Measurements from ENCODE around the gene CARD10.

The CARD10 gene

GRCh38 chr22:37505565-37505964, 13.7 kb downstream of the CARD10 start:
- H3K4me3 ChIP-seq (ENCODE audit: insufficient read length, low read depth), result no peak overlapping the region
- DNase-seq (ENCODE audit: low read depth, low spot score), result no peak
- H3K27me3 ChIP-seq (ENCODE audit: insufficient read depth, insufficient read length), result no peaks in the 10 kb centered on the region
- peaks cover 16% of the 10 kb centered on the region for H3K4me1 ChIP-seq (ENCODE audit: insufficient read depth, insufficient read length)
- no peak for TF ChIP-seq ZNF274 (IDR thresholded peaks at IDR 0.05; ENCODE audit: low read depth, low read length)
- TF ChIP-seq YY1 (IDR thresholded peaks at IDR 0.05; ENCODE audit: insufficient read depth, insufficient read length), result no peak
- no peak for TF ChIP-seq SUZ12 (IDR thresholded peaks at IDR 0.05; ENCODE audit: extremely low read depth, insufficient read depth, insufficient read length)
- no peak overlapping the region for H3K9ac ChIP-seq (ENCODE audit: insufficient read length, low read depth)
- no peaks in the 10 kb centered on the region for H3K9me3 ChIP-seq (ENCODE audit: insufficient read depth, low read length)
- peaks cover 57% of the 10 kb centered on the region for H3K36me3 ChIP-seq (ENCODE audit: insufficient read depth, insufficient read length, low read length)

DNA sequence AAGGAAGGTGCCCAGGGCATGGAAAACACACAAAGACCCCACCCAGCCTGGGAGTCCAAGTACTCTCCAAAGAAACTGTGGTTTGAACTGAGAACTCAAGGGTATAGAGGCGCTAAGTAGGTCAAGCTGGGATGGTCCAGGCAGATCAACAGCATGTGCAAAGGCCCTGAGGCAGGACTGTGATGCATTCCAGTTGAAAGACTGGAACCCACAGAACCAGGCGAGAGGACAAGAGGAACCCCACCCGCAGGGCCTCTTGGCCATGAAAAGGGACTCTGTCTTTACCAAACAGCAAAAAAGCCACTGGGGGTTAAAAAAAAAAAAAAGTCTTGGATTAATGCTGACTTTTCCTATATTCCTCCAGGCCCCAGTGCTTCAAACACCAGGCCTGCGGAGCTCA, 14.3 kb downstream of the CARD10 start:
- Histone ChIP-seq H3K27me3 (ENCODE audit: insufficient read depth, insufficient read length) (no peaks in the 10 kb centered on the region), H3K36me3 (ENCODE audit: insufficient read depth, insufficient read length, low read length) (peaks cover 61% of the 10 kb centered on the region), H3K4me3 (ENCODE audit: insufficient read length, low read depth) (no peak overlapping the region), H3K9me3 (ENCODE audit: insufficient read depth, low read length) (no peaks in the 10 kb centered on the region), H3K4me1 (ENCODE audit: insufficient read depth, insufficient read length) (peaks cover 18% of the 10 kb centered on the region), H3K9ac (ENCODE audit: insufficient read length, low read depth) (no peak overlapping the region)
- DNase-seq (ENCODE audit: low read depth, low spot score), result no peak
- TF ChIP-seq SUZ12 (IDR thresholded peaks at IDR 0.05; ENCODE audit: extremely low read depth, insufficient read depth, insufficient read length), result no peak
- no peak for TF ChIP-seq ZNF274 (IDR thresholded peaks at IDR 0.05; ENCODE audit: low read depth, low read length)
- no peak for TF ChIP-seq YY1 (IDR thresholded peaks at IDR 0.05; ENCODE audit: insufficient read depth, insufficient read length)

- no peak overlapping the region for H3K4me3 ChIP-seq (ENCODE audit: insufficient read length, low read depth)
- peaks cover 19% of the 10 kb centered on the region for H3K4me1 ChIP-seq (ENCODE audit: insufficient read depth, insufficient read length)
- no peaks in the 10 kb centered on the region for H3K27me3 ChIP-seq (ENCODE audit: insufficient read depth, insufficient read length)
- TF ChIP-seq SUZ12 (IDR thresholded peaks at IDR 0.05; ENCODE audit: extremely low read depth, insufficient read depth, insufficient read length) (no peak), ZNF274 (IDR thresholded peaks at IDR 0.05; ENCODE audit: low read depth, low read length) (no peak), YY1 (IDR thresholded peaks at IDR 0.05; ENCODE audit: insufficient read depth, insufficient read length) (no peak)
- no peaks in the 10 kb centered on the region for H3K9me3 ChIP-seq (ENCODE audit: insufficient read depth, low read length)
- no peak overlapping the region for H3K9ac ChIP-seq (ENCODE audit: insufficient read length, low read depth)
- H3K36me3 ChIP-seq (ENCODE audit: insufficient read depth, insufficient read length, low read length), result peaks cover 71% of the 10 kb centered on the region
- no peak for DNase-seq (ENCODE audit: low read depth, low spot score)
These were observed 15.4 kb downstream of the CARD10 start for GRCh38 chr22:37503850-37504249.

GRCh38 chr22:37503183-37503683, 16.0 kb downstream of the CARD10 start:
- Histone ChIP-seq H3K36me3 (ENCODE audit: insufficient read depth, insufficient read length, low read length) (peaks cover 68% of the 10 kb centered on the region), H3K27me3 (ENCODE audit: insufficient read depth, insufficient read length) (no peaks in the 10 kb centered on the region), H3K9ac (ENCODE audit: insufficient read length, low read depth) (no peak overlapping the region), H3K9me3 (ENCODE audit: insufficient read depth, low read length) (no peaks in the 10 kb centered on the region), H3K4me3 (ENCODE audit: insufficient read length, low read depth) (no peak overlapping the region), H3K4me1 (ENCODE audit: insufficient read depth, insufficient read length) (peaks cover 19% of the 10 kb centered on the region)
- DNase-seq (ENCODE audit: low read depth, low spot score), result no peak
- TF ChIP-seq ZNF274 (IDR thresholded peaks at IDR 0.05; ENCODE audit: low read depth, low read length) (no peak), YY1 (IDR thresholded peaks at IDR 0.05; ENCODE audit: insufficient read depth, insufficient read length) (no peak), SUZ12 (IDR thresholded peaks at IDR 0.05; ENCODE audit: extremely low read depth, insufficient read depth, insufficient read length) (no peak)

DNA sequence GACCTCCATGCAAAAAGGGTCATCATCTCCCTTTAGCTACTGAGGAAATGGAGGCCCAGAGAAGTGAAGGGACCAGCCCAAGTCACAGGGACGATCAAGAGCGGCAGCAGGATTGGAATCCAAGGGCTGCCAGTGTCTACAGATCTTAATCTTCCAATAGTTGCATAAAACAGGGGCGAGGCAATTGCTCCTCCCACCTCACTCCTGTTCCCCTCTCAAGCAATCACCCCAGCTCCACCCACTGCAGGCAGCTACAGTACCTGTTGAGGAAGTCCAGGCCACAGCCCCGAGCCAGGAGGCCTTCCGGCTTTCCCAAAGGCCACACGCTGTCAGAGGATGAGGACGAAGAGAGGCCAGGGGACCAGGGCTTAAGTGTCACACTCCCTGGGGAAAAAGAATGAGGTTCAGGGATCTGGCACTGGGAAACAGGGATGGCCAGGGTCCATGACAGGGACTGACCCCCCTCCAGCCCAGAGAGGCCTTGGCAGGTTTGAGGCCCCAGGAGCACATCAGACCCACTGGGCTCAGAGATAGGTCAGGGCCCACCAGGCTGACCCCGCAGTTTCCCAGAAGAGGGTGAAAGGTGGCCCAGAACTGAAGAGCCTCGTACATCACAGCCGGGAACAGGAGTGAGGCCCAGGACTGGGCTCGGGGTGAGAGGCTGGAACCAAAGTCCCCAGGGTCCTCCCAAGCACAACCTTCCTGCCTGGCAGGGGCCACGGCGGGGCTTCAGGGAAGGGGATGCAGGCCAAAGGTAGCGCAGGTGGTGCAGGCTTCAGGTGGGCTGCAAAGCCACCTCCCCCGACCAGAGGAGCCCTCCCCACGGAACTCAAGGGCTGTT, 16.7 kb downstream of the CARD10 start:
- Histone ChIP-seq H3K4me3 (ENCODE audit: insufficient read length, low read depth) (no peak overlapping the region), H3K9me3 (ENCODE audit: insufficient read depth, low read length) (no peaks in the 10 kb centered on the region), H3K27me3 (ENCODE audit: insufficient read depth, insufficient read length) (no peaks in the 10 kb centered on the region), H3K4me1 (ENCODE audit: insufficient read depth, insufficient read length) (peaks cover 19% of the 10 kb centered on the region), H3K36me3 (ENCODE audit: insufficient read depth, insufficient read length, low read length) (peaks cover 62% of the 10 kb centered on the region), H3K9ac (ENCODE audit: insufficient read length, low read depth) (no peak overlapping the region)
- no peak for TF ChIP-seq ZNF274 (IDR thresholded peaks at IDR 0.05; ENCODE audit: low read depth, low read length)
- TF ChIP-seq SUZ12 (IDR thresholded peaks at IDR 0.05; ENCODE audit: extremely low read depth, insufficient read depth, insufficient read length), result no peak
- no peak for TF ChIP-seq YY1 (IDR thresholded peaks at IDR 0.05; ENCODE audit: insufficient read depth, insufficient read length)
- DNase-seq (ENCODE audit: low read depth, low spot score), result no peak

GRCh38 chr22:37501610-37502341, 17.4 kb downstream of the CARD10 start:
- Histone ChIP-seq H3K4me1 (ENCODE audit: insufficient read depth, insufficient read length) (peaks cover 20% of the 10 kb centered on the region), H3K36me3 (ENCODE audit: insufficient read depth, insufficient read length, low read length) (peaks cover 54% of the 10 kb centered on the region), H3K9me3 (ENCODE audit: insufficient read depth, low read length) (no peaks in the 10 kb centered on the region), H3K4me3 (ENCODE audit: insufficient read length, low read depth) (no peak overlapping the region), H3K9ac (ENCODE audit: insufficient read length, low read depth) (peak overlapping the region; percentile 50), H3K27me3 (ENCODE audit: insufficient read depth, insufficient read length) (no peaks in the 10 kb centered on the region)
- no peak for TF ChIP-seq ZNF274 (IDR thresholded peaks at IDR 0.05; ENCODE audit: low read depth, low read length)
- TF ChIP-seq SUZ12 (IDR thresholded peaks at IDR 0.05; ENCODE audit: extremely low read depth, insufficient read depth, insufficient read length), result no peak
- TF ChIP-seq YY1 (IDR thresholded peaks at IDR 0.05; ENCODE audit: insufficient read depth, insufficient read length), result no peak
- no peak for DNase-seq (ENCODE audit: low read depth, low spot score)
